Measurements from ENCODE around the gene CCDC85B. TPM values are rescaled to one million over a fixed set of nuclear protein-coding genes. Genes with fewer than 3 reads are reported as not detected.
A peak's percentile ranks its signal among the peaks of the same experiment; 100 is the strongest.

CCDC85B gene
- total and polyA plus RNA-seq, 2 experiments from 2014 or later: 80.2 to 83.4 TPM

DNA sequence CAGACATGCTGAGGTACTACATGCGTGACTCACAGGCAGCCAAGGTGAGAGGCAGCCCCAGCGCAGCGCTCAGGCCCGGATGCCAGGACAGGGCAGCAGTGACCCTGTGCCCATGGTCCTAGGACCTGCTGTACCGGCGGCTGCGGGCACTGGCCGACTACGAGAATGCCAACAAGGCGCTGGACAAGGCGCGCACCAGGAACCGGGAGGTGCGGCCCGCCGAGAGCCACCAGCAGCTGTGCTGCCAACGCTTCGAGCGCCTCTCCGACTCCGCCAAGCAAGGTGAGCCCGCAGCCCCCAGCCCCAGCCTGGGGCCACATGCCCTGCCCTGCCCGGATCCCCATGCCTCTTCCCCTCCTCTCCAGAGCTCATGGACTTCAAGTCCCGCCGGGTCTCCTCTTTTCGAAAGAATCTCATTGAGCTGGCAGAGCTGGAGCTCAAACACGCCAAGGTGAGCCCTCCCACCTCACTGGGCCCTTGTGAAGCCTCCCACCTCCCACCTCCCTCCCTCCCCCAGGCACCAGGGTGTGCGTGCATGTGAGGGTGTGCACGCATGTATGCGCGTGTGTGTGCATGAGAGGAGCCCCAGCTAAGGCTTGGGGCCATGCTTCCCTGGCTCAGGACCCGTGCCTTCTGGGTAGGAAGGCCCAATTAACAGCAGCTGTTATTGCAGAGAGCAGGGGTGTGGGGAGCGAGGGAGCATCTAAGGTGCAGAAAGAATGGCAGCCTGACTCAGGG lies 37.8 kb upstream of the CCDC85B start:
- Histone ChIP-seq H3K4me1 (ENCODE audit: low read depth) (peaks cover 5% of the 10 kb centered on the region), H3K36me3 (peaks cover 33% of the 10 kb centered on the region), H3K27ac (peak overlapping the region; percentile 14), H3K27me3 (no peaks in the 10 kb centered on the region), H3K9me3 (ENCODE audit: low read depth) (no peaks in the 10 kb centered on the region), H3K4me3 (no peak overlapping the region)
- no peak for DNase-seq (ENCODE audit: low read depth in 1 of 2, low spot score in 1 of 2)
- TF ChIP-seq CTCF (IDR thresholded peaks at IDR 0.05; ENCODE audit: low read depth, low read length): no peak

GRCh38 chr11:65853246-65853979 lies 37.1 kb upstream of the CCDC85B start:
- H3K36me3 ChIP-seq: peaks cover 33% of the 10 kb centered on the region
- H3K27ac ChIP-seq: no peak overlapping the region
- TF ChIP-seq CTCF (IDR thresholded peaks at IDR 0.05; ENCODE audit: low read depth, low read length): peak; percentile 10
- H3K4me3 ChIP-seq: no peak overlapping the region
- H3K27me3 ChIP-seq: no peaks in the 10 kb centered on the region
- no peak for DNase-seq (ENCODE audit: low read depth in 1 of 2, low spot score in 1 of 2)
- H3K9me3 ChIP-seq (ENCODE audit: low read depth): no peaks in the 10 kb centered on the region
- H3K4me1 ChIP-seq (ENCODE audit: low read depth): peaks cover 5% of the 10 kb centered on the region

DNA sequence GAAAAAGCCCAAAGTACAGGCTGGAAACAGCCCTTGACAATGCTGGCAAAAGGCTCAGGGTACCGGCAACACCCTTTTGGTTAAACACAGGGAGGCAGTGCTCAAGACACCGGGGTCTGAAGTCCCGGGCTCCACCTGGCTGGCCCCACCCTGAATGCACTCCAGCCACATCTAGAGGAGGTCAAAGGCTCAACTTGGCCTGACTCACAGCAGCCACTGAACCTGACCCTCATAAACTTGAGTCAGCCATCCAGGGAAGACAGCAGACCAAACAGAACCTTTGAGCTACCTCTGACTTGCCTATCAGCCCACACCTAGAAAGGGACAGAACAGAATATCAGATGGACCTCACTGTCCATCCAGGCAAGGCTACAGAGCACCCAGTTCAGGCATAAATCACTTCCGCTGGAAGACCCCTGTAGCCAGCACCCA lies 36.3 kb upstream of the CCDC85B start:
- no peak overlapping the region for H3K4me3 ChIP-seq
- H3K27ac ChIP-seq: no peak overlapping the region
- peaks cover 33% of the 10 kb centered on the region for H3K36me3 ChIP-seq
- no peaks in the 10 kb centered on the region for H3K9me3 ChIP-seq (ENCODE audit: low read depth)
- DNase-seq (ENCODE audit: low read depth in 1 of 2, low spot score in 1 of 2): no peak
- TF ChIP-seq CTCF (IDR thresholded peaks at IDR 0.05; ENCODE audit: low read depth, low read length): no peak
- no peaks in the 10 kb centered on the region for H3K27me3 ChIP-seq
- peaks cover 5% of the 10 kb centered on the region for H3K4me1 ChIP-seq (ENCODE audit: low read depth)

- no peak for DNase-seq (ENCODE audit: low read depth in 1 of 2, low spot score in 1 of 2)
- Histone ChIP-seq H3K27me3 (no peaks in the 10 kb centered on the region), H3K4me3 (no peak overlapping the region), H3K9me3 (ENCODE audit: low read depth) (no peaks in the 10 kb centered on the region), H3K36me3 (peaks cover 33% of the 10 kb centered on the region), H3K4me1 (ENCODE audit: low read depth) (peaks cover 7% of the 10 kb centered on the region), H3K27ac (no peak overlapping the region)
- no peak for TF ChIP-seq CTCF (IDR thresholded peaks at IDR 0.05; ENCODE audit: low read depth, low read length)
Observed at GRCh38 chr11:65854852-65855837, 35.3 kb upstream of the CCDC85B start.

DNA sequence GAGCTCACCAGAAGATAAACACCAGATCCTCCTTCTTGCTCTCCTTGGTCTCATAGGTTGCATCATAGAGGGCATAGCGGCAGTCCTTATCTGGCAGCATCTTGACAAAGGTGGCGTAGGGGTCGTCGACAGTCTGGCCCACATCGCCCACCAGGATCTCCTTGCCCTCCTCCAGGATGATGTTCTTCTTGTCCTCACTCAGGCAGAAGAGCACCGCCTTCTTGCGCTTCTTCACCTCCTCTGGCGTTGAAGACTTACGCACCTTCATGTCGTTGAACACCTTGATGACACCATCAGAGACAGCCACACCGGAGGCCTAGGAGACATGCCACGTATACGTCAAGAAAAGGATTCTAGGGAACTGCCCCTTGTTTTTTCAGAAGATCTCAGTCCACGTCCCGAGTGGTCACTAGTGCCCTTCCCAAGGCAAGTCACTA lies 34.5 kb upstream of the CCDC85B start:
- no peak for TF ChIP-seq CTCF (IDR thresholded peaks at IDR 0.05; ENCODE audit: low read depth, low read length)
- peaks cover 7% of the 10 kb centered on the region for H3K4me1 ChIP-seq (ENCODE audit: low read depth)
- no peak overlapping the region for H3K4me3 ChIP-seq
- no peaks in the 10 kb centered on the region for H3K27me3 ChIP-seq
- no peak for DNase-seq (ENCODE audit: low read depth in 1 of 2, low spot score in 1 of 2)
- no peaks in the 10 kb centered on the region for H3K9me3 ChIP-seq (ENCODE audit: low read depth)
- peaks cover 33% of the 10 kb centered on the region for H3K36me3 ChIP-seq
- H3K27ac ChIP-seq: no peak overlapping the region

All from cardiac muscle cell (in vitro differentiated cells and primary cell).